H1 (cell line): ENCODE data around the gene OPCML. TPM values are rescaled to one million over a fixed set of nuclear protein-coding genes. Genes with fewer than 3 reads are reported as not detected.

Experiments
- BACH1 ChIP-seq: IDR thresholded peaks from 2 replicates; pipeline ENCODE4 v1.6.1; 2012; ENCODE audit warnings: low read length, improper control_type of control experiment
- BCL11A ChIP-seq, 2 experiments: IDR thresholded peaks; one replicate each; pipeline ENCODE4 v1.6.1; 2011; ENCODE audit warnings: low read depth in 2 of 2, low read length in 2 of 2, mild to moderate bottlenecking in 2 of 2
- GABPA ChIP-seq: IDR thresholded peaks from 2 replicates; pipeline ENCODE4 v1.6.1; 2011; ENCODE audit warnings: mild to moderate bottlenecking, low read length, moderate library complexity, borderline replicate concordance; ENCODE audit not compliant: insufficient read depth
- HDAC2 ChIP-seq, 2 experiments: fragments of 300-600 bp in 1 of 2; sonication (generic) in 1 of 2; IDR thresholded peaks; 2 replicates each; pipeline ENCODE4 v1.6.1; 2011 to 2012; ENCODE audit warnings: low read depth in 2 of 2, low read length in 2 of 2, mild to moderate bottlenecking in 2 of 2, moderate library complexity in 2 of 2, borderline replicate concordance in 1 of 2, inconsistent platforms in 1 of 2
- KDM4A ChIP-seq: IDR thresholded peaks from one replicate; pipeline ENCODE4 v1.7.1; 2012; ENCODE audit warnings: low read depth, mild to moderate bottlenecking, moderate library complexity, low read length, inconsistent platforms; ENCODE audit not compliant: severe bottlenecking
- polyA plus RNA-seq, 7 experiments: library from polyadenylated mRNA; depleted of rRNA in 3 of 7; stranded (reverse) in 5 of 7; unstranded in 2 of 7; fragments of >200 nt in 5 of 7; fragments of 200-250 nt in 2 of 7; gene quantifications; 1 replicate in 5 of 7; 2 replicates in 1 of 7; 4 replicates in 1 of 7; pipeline versions ENCODE4 v1.2.1 to v1.2.3, GENCODE V29; 2011 to 2013; ENCODE audit warnings: missing spikeins in 2 of 7, mixed read lengths in 2 of 7
- total RNA-seq: library from RNA; stranded (reverse); fragmentation: NEBNext Ultra II Directional; extraction: Animal tissue kit (Norgen Biotek cat#: 25700); gene quantifications from 2 replicates; pipeline ENCODE4 v1.2.1, GENCODE V29; 2021
- TF ChIP-seq, protein P1 (sequence below): IDR thresholded peaks from 2 replicates; pipeline ENCODE4 v1.6.1; 2011; ENCODE audit warnings: low read depth, mild to moderate bottlenecking, low read length; ENCODE audit not compliant: insufficient read depth

The OPCML gene
- total and polyA plus RNA-seq, 2 of the 8 experiments (the other 6 are each of a cell fraction or from before 2014, with no cell fraction given) = 2.3 to 3.1 TPM

DNA sequence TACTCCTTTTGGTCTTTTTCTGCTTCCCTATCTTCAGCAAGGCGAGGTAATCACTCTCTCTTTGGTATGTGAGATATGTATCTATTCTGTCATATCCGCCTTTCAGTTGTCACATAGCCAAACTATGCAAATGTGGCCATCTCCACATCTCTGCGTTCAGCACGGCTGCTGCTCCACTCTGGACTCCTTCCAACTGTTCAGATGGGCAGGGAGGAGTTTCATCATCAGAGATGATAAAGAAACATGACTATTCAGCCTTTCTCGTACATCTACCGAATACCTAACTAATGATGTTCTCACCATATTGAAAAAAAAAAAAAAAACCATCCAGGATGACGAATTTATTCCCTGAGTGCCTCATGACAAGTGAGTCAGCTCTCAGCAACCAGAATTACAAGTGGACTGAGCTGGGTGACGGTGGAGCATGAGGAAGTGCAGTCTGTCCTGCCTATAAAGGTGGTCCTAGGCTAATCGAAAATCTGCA, 899.6 kb downstream of the OPCML start (continued):
- no peak for TF ChIP-seq HDAC2 (IDR thresholded peaks at IDR 0.05; ENCODE audit: borderline replicate concordance in 1 of 2, low read depth in 2 of 2, low read length in 2 of 2)
- TF ChIP-seq, protein P1, sequence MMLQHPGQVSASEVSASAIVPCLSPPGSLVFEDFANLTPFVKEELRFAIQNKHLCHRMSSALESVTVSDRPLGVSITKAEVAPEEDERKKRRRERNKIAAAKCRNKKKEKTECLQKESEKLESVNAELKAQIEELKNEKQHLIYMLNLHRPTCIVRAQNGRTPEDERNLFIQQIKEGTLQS = no peak
- TF ChIP-seq BACH1 = no peak
- TF ChIP-seq GABPA = no peak
- TF ChIP-seq BCL11A (IDR thresholded peaks at IDR 0.05; ENCODE audit: low read depth in 2 of 2, low read length in 2 of 2) = no peak
- no peak for TF ChIP-seq KDM4A
